ENCODE data around the gene PIP4K2B. TPM values are rescaled to one million over a fixed set of nuclear protein-coding genes. Genes with fewer than 3 reads are reported as not detected.
"Not testable (repeated sequence)": the region's sequence is repeated elsewhere in the genome, so short reads cannot be mapped to it uniquely, and the experiment has no call there.

Gene PIP4K2B
- total RNA-seq, 1 experiment from 2014 or later = 28.0 TPM

- ChIA-PET CTCF (no interaction called here), POLR2A (ENCODE audit: low non-redundant PET) (no interaction called here)
- Histone ChIP-seq H3K36me3 (ENCODE audit: insufficient read depth, low read length, poor library complexity, severe bottlenecking) (no peaks in the 10 kb centered on the region), H3K4me3 (ENCODE audit: low read depth, low read length, poor library complexity, severe bottlenecking) (no peak overlapping the region), H3K9me3 (ENCODE audit: low read depth, low read length, poor library complexity, severe bottlenecking) (no peaks in the 10 kb centered on the region), H3K4me1 (ENCODE audit: insufficient read depth, low read length, poor library complexity, severe bottlenecking) (peaks cover 3% of the 10 kb centered on the region), H3K27ac (ENCODE audit: low read depth, low read length, poor library complexity, severe bottlenecking) (no peak overlapping the region), H3K27me3 (replicated peaks; ENCODE audit: insufficient read depth, low read depth, low read length, poor library complexity) (no peaks in the 10 kb centered on the region)
- no peak for TF ChIP-seq EZH2 (IDR thresholded peaks at IDR 0.05; ENCODE audit: borderline replicate concordance, low read depth, low read length, poor library complexity, severe bottlenecking)
- TF ChIP-seq, protein P1, sequence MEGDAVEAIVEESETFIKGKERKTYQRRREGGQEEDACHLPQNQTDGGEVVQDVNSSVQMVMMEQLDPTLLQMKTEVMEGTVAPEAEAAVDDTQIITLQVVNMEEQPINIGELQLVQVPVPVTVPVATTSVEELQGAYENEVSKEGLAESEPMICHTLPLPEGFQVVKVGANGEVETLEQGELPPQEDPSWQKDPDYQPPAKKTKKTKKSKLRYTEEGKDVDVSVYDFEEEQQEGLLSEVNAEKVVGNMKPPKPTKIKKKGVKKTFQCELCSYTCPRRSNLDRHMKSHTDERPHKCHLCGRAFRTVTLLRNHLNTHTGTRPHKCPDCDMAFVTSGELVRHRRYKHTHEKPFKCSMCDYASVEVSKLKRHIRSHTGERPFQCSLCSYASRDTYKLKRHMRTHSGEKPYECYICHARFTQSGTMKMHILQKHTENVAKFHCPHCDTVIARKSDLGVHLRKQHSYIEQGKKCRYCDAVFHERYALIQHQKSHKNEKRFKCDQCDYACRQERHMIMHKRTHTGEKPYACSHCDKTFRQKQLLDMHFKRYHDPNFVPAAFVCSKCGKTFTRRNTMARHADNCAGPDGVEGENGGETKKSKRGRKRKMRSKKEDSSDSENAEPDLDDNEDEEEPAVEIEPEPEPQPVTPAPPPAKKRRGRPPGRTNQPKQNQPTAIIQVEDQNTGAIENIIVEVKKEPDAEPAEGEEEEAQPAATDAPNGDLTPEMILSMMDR (conservative IDR thresholded peaks at IDR 0.05; ENCODE audit: low read depth, low read length) = no peak
- intact Hi-C loops (cut with micrococcal nuclease; ENCODE audit: unreplicated experiment) = no loop called here
- no TSS peak for BruUV-seq (replicated peaks)
- DNase-seq (ENCODE audit: low spot score) = no peak
Measured at GRCh38 chr17:38794221-38794620, 5.1 kb downstream of the PIP4K2B start.

DNA sequence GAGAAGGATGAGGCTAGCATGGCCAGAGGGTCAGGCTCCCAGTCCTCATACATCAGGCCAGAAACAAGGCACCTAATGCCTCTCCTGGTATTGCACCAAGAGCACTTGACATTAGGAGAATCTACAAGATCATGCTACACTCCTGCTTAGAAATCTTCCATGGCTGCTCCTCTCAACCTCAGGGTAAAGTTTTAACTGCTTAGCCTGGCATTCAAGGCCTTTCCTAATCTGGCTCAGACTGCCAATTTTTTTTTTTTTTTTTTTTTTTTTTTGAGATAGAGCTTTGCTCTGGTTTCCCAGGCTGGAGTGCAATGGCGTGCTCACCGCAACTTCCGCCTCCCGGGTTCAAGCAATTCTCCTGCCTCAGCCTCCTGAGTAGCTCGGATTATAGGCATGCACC lies 8.2 kb downstream of the PIP4K2B start:
- peaks cover 5% of the 10 kb centered on the region for H3K4me1 ChIP-seq (ENCODE audit: insufficient read depth, low read length, poor library complexity, severe bottlenecking)
- POLR2A ChIA-PET (ENCODE audit: low non-redundant PET) = no interaction called here
- DNase-seq (ENCODE audit: low spot score) = no peak
- TF ChIP-seq, protein P1 (conservative IDR thresholded peaks at IDR 0.05; ENCODE audit: low read depth, low read length) = no peak
- no peak for TF ChIP-seq EZH2 (IDR thresholded peaks at IDR 0.05; ENCODE audit: borderline replicate concordance, low read depth, low read length, poor library complexity, severe bottlenecking)
- H3K9me3 ChIP-seq (ENCODE audit: low read depth, low read length, poor library complexity, severe bottlenecking) = no peaks in the 10 kb centered on the region
- no peak overlapping the region for H3K4me3 ChIP-seq (ENCODE audit: low read depth, low read length, poor library complexity, severe bottlenecking)
- no peak overlapping the region for H3K27ac ChIP-seq (ENCODE audit: low read depth, low read length, poor library complexity, severe bottlenecking)
- H3K36me3 ChIP-seq (ENCODE audit: insufficient read depth, low read length, poor library complexity, severe bottlenecking) = no peaks in the 10 kb centered on the region
- intact Hi-C loops (cut with micrococcal nuclease; ENCODE audit: unreplicated experiment) = no loop called here
- no TSS peak for BruUV-seq (replicated peaks)
- CTCF ChIA-PET = no interaction called here
- H3K27me3 ChIP-seq (replicated peaks; ENCODE audit: insufficient read depth, low read depth, low read length, poor library complexity) = no peaks in the 10 kb centered on the region

DNA sequence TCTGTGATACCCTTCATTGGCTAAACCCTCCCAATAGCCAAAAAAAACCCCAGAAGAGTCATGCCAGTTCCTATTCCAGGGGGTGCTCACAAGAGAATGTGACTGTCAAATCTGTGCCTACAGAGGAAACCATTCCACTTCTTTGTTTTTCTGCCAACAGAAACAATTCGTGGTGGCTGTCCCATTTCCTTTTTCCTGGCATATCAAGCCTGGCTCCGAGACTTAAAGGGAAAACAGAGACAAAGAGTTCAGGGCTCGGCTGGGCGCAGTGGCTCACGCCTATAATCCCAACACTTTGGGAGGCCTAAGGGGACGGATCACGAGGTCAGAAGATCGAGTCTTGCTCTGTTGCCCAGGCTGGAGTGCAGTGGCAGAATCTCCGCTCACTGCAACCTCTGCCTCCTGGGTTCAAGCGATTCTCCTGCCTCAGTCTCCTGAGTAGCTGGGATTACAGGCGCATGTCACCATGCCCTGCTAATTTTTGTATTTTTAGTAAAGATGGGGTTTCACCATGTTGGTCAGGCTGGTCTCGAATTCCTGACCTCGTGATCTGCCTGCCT lies 9.1 kb downstream of the PIP4K2B start:
- H3K9me3 ChIP-seq (ENCODE audit: low read depth, low read length, poor library complexity, severe bottlenecking); BruUV-seq (replicated peaks); H3K4me1 ChIP-seq (ENCODE audit: insufficient read depth, low read length, poor library complexity, severe bottlenecking); H3K36me3 ChIP-seq (ENCODE audit: insufficient read depth, low read length, poor library complexity, severe bottlenecking); H3K27me3 ChIP-seq (replicated peaks; ENCODE audit: insufficient read depth, low read depth, low read length, poor library complexity); DNase-seq (ENCODE audit: low spot score); intact Hi-C loops (cut with micrococcal nuclease; ENCODE audit: unreplicated experiment); H3K27ac ChIP-seq (ENCODE audit: low read depth, low read length, poor library complexity, severe bottlenecking); POLR2A ChIA-PET (ENCODE audit: low non-redundant PET); H3K4me3 ChIP-seq (ENCODE audit: low read depth, low read length, poor library complexity, severe bottlenecking): not testable (repeated sequence)
- CTCF ChIA-PET = interaction anchor here (0.6 kb wide), 1 partner anchor 865 kb away, joined by 3 read pairs; no protein-coding TSS in a partner anchor

DNA sequence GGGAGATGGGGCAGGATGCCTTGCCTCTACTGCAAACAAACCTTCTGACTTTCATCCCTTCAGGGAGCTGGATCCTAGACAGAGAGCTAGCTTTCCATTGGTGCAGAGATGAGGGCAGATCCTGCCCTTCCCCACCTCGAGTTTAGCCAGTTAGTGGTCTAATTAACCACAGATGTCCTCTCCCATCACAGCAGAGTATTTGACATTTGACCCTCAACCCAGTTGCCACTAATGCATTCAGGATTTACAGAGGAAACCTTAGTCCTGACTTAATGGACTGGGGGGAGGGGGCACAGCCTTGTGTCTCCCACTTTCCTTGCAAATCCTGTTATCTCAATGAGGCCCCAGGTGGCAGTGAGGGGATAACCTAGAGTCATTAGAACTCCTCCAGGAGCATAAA lies 10.2 kb downstream of the PIP4K2B start:
- H3K9me3 ChIP-seq (ENCODE audit: low read depth, low read length, poor library complexity, severe bottlenecking) = no peaks in the 10 kb centered on the region
- peaks cover 5% of the 10 kb centered on the region for H3K4me1 ChIP-seq (ENCODE audit: insufficient read depth, low read length, poor library complexity, severe bottlenecking)
- BruUV-seq (replicated peaks) = no TSS peak
- H3K27me3 ChIP-seq (replicated peaks; ENCODE audit: insufficient read depth, low read depth, low read length, poor library complexity) = no peaks in the 10 kb centered on the region
- no peak overlapping the region for H3K27ac ChIP-seq (ENCODE audit: low read depth, low read length, poor library complexity, severe bottlenecking)
- intact Hi-C loops (cut with micrococcal nuclease; ENCODE audit: unreplicated experiment) = no loop called here
- no peak overlapping the region for H3K4me3 ChIP-seq (ENCODE audit: low read depth, low read length, poor library complexity, severe bottlenecking)
- CTCF ChIA-PET = no interaction called here
- peaks cover 3% of the 10 kb centered on the region for H3K36me3 ChIP-seq (ENCODE audit: insufficient read depth, low read length, poor library complexity, severe bottlenecking)
- TF ChIP-seq, protein P1 (conservative IDR thresholded peaks at IDR 0.05; ENCODE audit: low read depth, low read length) = no peak
- no peak for TF ChIP-seq EZH2 (IDR thresholded peaks at IDR 0.05; ENCODE audit: borderline replicate concordance, low read depth, low read length, poor library complexity, severe bottlenecking)
- POLR2A ChIA-PET (ENCODE audit: low non-redundant PET) = no interaction called here
- DNase-seq (ENCODE audit: low spot score) = no peak

- CTCF ChIA-PET = not testable (repeated sequence)
Measured at GRCh38 chr17:38787999-38788398, 11.4 kb downstream of the PIP4K2B start.

More at GRCh38 chr17:38787999-38788398, 11.4 kb downstream of the PIP4K2B start:
- H3K27ac ChIP-seq (ENCODE audit: low read depth, low read length, poor library complexity, severe bottlenecking); POLR2A ChIA-PET (ENCODE audit: low non-redundant PET); H3K4me1 ChIP-seq (ENCODE audit: insufficient read depth, low read length, poor library complexity, severe bottlenecking); H3K9me3 ChIP-seq (ENCODE audit: low read depth, low read length, poor library complexity, severe bottlenecking); DNase-seq (ENCODE audit: low spot score); H3K4me3 ChIP-seq (ENCODE audit: low read depth, low read length, poor library complexity, severe bottlenecking); H3K27me3 ChIP-seq (replicated peaks; ENCODE audit: insufficient read depth, low read depth, low read length, poor library complexity); H3K36me3 ChIP-seq (ENCODE audit: insufficient read depth, low read length, poor library complexity, severe bottlenecking); intact Hi-C loops (cut with micrococcal nuclease; ENCODE audit: unreplicated experiment); BruUV-seq (replicated peaks): not testable (repeated sequence)
